ENCODE data around the gene FAM120A.

Gene FAM120A

GRCh38 chr9:93453047-93453914 is 1.8 kb downstream of the FAM120A start, which contains the start of gene FAM120AOS:
Gene FAM120AOS, minus strand, starts transcription at chr9:93453581. Its CDS starts 872 bp downstream, at chr9:93452709.
- TF ChIP-seq, protein P1, sequence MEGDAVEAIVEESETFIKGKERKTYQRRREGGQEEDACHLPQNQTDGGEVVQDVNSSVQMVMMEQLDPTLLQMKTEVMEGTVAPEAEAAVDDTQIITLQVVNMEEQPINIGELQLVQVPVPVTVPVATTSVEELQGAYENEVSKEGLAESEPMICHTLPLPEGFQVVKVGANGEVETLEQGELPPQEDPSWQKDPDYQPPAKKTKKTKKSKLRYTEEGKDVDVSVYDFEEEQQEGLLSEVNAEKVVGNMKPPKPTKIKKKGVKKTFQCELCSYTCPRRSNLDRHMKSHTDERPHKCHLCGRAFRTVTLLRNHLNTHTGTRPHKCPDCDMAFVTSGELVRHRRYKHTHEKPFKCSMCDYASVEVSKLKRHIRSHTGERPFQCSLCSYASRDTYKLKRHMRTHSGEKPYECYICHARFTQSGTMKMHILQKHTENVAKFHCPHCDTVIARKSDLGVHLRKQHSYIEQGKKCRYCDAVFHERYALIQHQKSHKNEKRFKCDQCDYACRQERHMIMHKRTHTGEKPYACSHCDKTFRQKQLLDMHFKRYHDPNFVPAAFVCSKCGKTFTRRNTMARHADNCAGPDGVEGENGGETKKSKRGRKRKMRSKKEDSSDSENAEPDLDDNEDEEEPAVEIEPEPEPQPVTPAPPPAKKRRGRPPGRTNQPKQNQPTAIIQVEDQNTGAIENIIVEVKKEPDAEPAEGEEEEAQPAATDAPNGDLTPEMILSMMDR (IDR thresholded peaks at IDR 0.05), result no peak

DNA sequence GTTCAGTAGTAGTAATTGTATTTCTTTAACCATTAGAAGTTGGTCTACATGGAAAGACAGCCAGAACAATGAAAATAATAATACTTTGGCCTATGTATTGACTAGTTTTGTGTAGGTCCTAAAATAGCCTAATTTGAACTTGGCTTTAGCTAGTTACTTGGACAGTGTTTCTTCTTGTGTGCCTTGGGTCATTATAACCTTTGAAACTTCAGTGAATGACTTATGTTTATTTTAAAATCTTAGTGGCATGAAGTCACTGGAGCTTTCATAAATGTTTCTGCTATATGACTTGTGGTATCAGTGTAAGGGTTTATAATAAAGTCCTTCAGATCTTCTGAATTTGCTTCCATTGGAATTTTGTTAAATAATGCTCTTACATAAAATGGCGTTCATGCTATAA is 4.5 kb downstream of the FAM120A start:
- TF ChIP-seq, protein P1 (IDR thresholded peaks at IDR 0.05), result no peak

DNA sequence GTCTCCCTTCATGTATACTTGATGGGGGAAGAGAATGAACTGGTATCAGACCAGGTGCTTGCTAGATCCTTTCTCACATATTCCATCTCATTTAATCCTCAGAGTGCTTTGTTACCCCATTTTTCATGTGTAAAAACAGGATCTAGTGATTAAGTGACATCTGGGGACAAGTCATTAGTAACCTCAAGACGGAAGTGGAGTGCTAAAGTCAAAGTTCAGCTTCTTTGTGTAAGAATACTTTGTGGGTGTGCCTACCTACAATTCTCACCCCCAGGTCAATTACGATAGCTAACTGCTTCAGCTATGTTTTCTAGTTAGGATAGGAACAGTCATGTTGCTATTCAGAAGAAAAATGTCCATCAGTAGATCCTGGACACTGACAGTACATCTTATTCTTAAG is 5.0 kb downstream of the FAM120A start:
- TF ChIP-seq, protein P1 (IDR thresholded peaks at IDR 0.05), result no peak

- TF ChIP-seq, protein P1 (IDR thresholded peaks at IDR 0.05), result no peak
Observed at GRCh38 chr9:93457006-93457405, 5.5 kb downstream of the FAM120A start.

DNA sequence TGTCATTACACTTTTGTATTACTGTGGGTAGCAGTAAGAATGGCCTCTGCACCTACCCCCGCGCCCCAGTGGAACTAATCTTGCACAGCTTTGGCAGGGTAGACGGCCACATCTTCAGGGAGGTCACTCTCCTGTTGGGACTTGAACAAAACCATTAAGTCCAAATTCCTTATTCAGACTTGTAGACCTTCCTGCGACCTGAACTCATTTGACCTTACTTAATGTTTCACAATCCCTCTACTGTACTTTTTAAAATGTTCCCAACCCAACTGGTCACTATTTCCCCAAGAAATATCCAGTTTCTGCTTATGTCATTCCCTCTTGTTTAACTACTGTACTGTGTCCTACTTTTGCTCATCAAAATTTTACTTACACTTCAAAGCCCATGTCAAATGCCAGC is 7.2 kb downstream of the FAM120A start:
- TF ChIP-seq, protein P1 (IDR thresholded peaks at IDR 0.05), result no peak

DNA sequence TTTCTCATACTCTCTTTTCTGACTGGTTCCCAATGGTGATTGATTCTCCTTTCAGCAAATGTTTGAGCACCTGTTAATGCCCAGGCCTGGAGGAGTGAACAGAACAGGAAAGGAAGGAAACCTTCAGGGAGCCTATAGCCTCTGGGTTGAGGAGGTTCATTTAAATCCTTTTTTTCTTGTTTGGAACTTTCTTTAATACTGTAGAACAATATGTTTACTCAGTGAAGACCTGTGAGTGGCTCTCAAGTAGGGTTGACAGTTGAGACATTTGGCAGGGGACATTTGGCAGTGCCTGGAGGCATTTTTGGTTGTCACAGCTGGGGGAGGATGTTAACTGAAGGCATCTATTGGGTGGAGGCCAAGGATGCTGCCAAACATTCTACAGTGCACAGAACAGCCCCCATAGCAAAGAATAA is 8.0 kb downstream of the FAM120A start:
- TF ChIP-seq, protein P1 (IDR thresholded peaks at IDR 0.05), result no peak

- TF ChIP-seq, protein P1 (IDR thresholded peaks at IDR 0.05), result no peak
Observed at GRCh38 chr9:93460689-93461413, 9.4 kb downstream of the FAM120A start.
